GM18505 (cell line): ENCODE measurements around the gene BCL7C.
A peak's percentile ranks its signal among the peaks of the same experiment; 100 is the strongest.
"Not testable (repeated sequence)": the region's sequence is repeated elsewhere in the genome, so short reads cannot be mapped to it uniquely, and the experiment has no call there.

Source experiments
- ATAC-seq: cut with Tn5 transposase; IDR thresholded peaks from one replicate; pipeline ENCODE4 v1.9.1; 2021; ENCODE audit not compliant: unreplicated experiment
- POLR2A ChIP-seq: IDR thresholded peaks from 4 replicates; pipeline ENCODE4 v1.6.1; 2011; ENCODE audit warnings: borderline replicate concordance; ENCODE audit not compliant: insufficient read depth, insufficient read length; ENCODE audit errors: extremely low read depth

The BCL7C gene

GRCh38 chr16:30893744-30894539, at the start of gene BCL7C:
Gene BCL7C, minus strand, starts transcription at chr16:30894077. Its CDS starts 133 bp downstream, at chr16:30893944.
- TF ChIP-seq POLR2A: peak; percentile 72
- ATAC-seq: peak; percentile 70

- TF ChIP-seq POLR2A: no peak
- ATAC-seq: peak; percentile 7
These were observed 48.5 kb upstream of the BCL7C start for GRCh38 chr16:30942426-30942806.

- TF ChIP-seq POLR2A: no peak
- ATAC-seq: peak; percentile 72
These were observed 47.9 kb upstream of the BCL7C start for GRCh38 chr16:30941600-30942425.

DNA sequence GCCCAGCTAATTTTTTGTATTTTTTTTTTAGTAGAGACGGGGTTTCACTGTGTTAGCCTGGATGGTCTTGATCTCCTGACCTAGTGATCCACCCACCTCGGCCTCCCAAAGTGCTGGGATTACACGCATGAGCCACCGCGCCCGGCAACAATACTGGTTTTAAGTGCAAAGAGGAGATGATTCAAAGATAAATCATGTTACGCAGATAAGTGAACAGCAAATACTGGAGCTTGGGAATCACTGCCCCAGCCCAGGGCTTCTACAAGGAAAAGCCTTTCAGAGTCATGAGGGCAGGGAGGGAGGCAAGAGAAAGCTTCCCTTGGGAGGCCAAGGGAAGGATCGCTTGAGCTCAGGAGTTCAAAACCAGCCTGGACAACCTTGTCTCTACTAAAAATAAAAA, 45.7 kb upstream of the BCL7C start:
- not testable (repeated sequence) for ATAC-seq

GRCh38 chr16:30937692-30938091, 43.8 kb upstream of the BCL7C start:
- ATAC-seq: no peak
- TF ChIP-seq POLR2A: no peak

DNA sequence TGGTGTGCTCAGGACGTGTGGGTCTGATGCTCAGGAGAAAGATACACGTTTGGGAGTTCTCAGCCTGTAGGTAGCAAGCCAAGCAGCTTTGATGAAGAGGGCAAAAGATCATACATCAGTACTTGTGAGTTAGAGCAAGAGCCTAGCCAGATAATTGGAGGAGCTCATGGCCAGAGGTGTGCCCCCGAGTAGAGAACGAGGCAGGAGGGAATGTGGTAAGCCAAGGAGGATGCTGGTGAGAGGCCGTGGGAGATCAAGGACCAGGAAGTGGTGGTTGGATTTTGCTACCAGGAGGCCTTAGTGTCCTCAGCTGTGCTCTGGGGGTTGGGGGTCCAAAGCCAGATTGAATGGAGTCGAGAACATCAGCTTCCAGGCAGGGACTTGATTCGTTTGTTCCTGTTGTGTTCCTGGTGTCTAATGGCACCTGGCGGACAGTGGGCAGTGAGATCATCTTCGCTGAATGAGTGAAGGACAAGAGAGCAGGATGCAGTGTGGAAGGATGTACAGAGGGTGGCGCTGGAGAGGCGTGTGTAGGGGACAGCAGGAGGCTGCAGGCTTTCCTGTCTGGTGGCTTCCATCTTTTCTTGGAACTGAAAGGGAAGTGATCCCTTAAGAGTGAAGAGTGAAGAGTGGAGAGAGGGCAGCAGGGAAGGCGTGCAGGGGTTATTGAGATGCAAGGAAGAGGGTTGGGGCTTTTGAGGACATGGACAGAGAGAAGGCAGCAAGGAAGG, 41.1 kb upstream of the BCL7C start:
- no peak for TF ChIP-seq POLR2A
- ATAC-seq: no peak

GRCh38 chr16:30931068-30931650, 37.3 kb upstream of the BCL7C start:
- no peak for TF ChIP-seq POLR2A

GRCh38 chr16:30930160-30930571, 36.3 kb upstream of the BCL7C start:
- ATAC-seq: no peak
- TF ChIP-seq POLR2A: no peak

More at GRCh38 chr16:30931068-30931650, 37.3 kb upstream of the BCL7C start:
- ATAC-seq: no peak

DNA sequence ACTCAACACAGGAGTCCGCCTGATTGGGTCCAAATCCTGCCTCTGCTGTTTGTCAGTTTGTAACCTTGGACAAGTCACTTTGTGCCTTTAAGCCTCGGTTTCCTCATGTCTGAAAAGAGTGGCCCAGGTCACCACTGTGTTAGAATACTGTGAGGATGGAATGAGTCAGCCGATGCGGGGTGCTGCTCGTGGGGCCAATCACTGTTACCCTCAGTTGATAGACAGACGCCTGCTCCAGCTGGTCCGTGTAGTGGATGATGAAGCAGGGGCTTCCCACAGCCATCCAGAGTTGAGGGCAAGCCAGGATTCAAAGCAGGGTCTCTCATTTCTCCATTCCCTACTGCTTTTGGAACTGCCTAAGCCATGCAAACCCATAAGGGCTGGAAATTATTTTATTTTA, 35.3 kb upstream of the BCL7C start:
- TF ChIP-seq POLR2A: no peak
- ATAC-seq: no peak

DNA sequence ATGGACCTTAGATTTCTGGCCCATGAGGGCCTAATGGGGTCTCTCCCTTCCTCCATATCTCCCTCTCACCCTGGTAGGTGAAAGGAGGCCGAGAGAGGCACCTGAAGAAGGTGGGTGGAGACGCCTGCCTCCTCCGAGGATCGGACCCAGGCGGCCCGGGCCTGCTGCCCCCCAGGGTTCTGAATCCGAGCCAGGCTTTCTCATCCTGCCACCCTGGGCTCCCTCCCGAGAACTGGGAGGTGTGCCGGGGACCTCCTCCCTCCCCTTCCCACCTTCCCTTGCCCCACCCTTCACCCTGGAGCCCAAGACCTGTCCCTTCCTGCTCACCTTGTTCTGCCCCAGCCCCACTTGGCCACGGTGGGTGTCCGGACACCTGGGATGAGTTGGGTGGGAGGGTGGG, 34.5 kb upstream of the BCL7C start:
- TF ChIP-seq POLR2A: no peak
- no peak for ATAC-seq

GRCh38 chr16:30927789-30928378, 34.0 kb upstream of the BCL7C start:
- TF ChIP-seq POLR2A: no peak
- ATAC-seq: no peak

DNA sequence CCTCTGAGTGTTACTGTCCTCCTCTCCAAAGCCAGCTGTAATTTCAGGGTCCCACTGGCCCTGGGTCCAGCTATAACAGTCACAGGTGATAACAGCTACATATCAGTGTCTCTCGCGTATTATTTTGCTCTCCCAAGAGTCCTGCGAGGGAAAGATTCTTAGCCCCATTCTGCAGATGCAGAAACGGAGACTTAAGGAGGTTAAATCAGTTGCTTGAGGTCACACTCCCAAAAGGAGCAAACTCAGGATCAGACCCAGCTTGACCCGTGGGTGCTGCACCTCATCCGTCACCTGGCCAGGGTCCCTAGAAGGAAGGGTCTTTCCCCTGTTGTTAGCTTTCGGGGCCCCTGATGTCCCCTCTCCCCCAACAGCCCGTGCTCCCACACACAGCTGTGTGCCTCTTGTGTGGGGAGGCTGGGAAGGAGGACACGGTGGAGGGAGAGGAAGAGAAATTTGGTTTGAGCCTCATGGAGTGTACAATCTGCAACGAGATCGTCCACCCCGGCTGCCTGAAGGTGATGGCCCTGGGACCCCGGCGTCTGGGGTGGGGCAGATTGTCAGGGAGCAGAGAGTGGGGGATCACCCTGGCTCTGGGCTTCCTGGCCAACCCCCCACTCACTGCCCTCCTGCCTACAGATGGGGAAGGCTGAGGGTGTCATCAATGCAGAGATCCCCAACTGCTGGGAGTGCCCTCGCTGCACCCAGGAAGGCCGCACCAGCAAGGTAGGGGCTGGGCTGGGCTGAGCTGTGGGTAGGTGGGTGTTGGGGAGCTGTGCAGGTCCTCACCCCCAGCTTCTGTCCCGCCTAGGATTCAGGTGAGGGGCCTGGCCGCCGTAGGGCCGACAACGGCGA, 33.3 kb upstream of the BCL7C start:
- no peak for TF ChIP-seq POLR2A

More for the DNA sequence above, 33.3 kb upstream of the BCL7C start:
- ATAC-seq: no peak
